BLaER1 (cell line): ENCODE data around the gene SMCHD1.
A peak's percentile ranks its signal among the peaks of the same experiment; 100 is the strongest.

ENCODE experiments used
- H3K27ac ChIP-seq: shearing (Covaris generic); formaldehyde crosslinking; 2 replicates; pipeline ENCODE4 v1.8.1; 2022
- H3K27me3 ChIP-seq: shearing (Covaris generic); formaldehyde crosslinking; 2 replicates; pipeline ENCODE4 v1.8.1; 2022
- H3K36me3 ChIP-seq: shearing (Covaris generic); formaldehyde crosslinking; 2 replicates; pipeline ENCODE4 v1.8.1; 2022
- H3K4me1 ChIP-seq: shearing (Covaris generic); formaldehyde crosslinking; 2 replicates; pipeline ENCODE4 v1.8.1; 2022
- H3K4me2 ChIP-seq: shearing (Covaris generic); formaldehyde crosslinking; 2 replicates; pipeline ENCODE4 v1.8.1; 2022
- H3K4me3 ChIP-seq: shearing (Covaris generic); formaldehyde crosslinking; 2 replicates; pipeline ENCODE4 v1.8.1; 2022
- H3K9ac ChIP-seq: shearing (Covaris generic); formaldehyde crosslinking; 2 replicates; pipeline ENCODE4 v1.8.1; 2022
- H3K9me3 ChIP-seq: shearing (Covaris generic); formaldehyde crosslinking; 2 replicates; pipeline ENCODE4 v1.8.1; 2022
- H4K20me1 ChIP-seq: shearing (Covaris generic); formaldehyde crosslinking; 2 replicates; pipeline ENCODE4 v1.8.1; 2022
- Cebpa-rat ChIP-seq: shearing (Covaris generic); IDR thresholded peaks from 2 replicates; pipeline ENCODE4 v1.8.1; 2022

SMCHD1 gene

GRCh38 chr18:2655178-2655953 lies at the start of gene SMCHD1:
Gene SMCHD1 (plus strand): TSS chr18:2655726. CDS start chr18:2656076, 350 bp downstream.
- H3K9ac ChIP-seq, result peak within 1 kb of the TSS; percentile 96
- H3K4me2 ChIP-seq, result peak within 1 kb of the TSS; percentile 88
- H3K36me3 ChIP-seq, result peaks cover 13% of the 10 kb centered on the region; the same call in 1 of the 2 replicates
- H3K27ac ChIP-seq, result peak within 1 kb of the TSS; percentile 95
- no peaks in the 10 kb centered on the region for H3K27me3 ChIP-seq
- H3K4me1 ChIP-seq, result peaks cover 26% of the 10 kb centered on the region
- peaks cover 46% of the 10 kb centered on the region for H4K20me1 ChIP-seq
- H3K4me3 ChIP-seq, result peak within 1 kb of the TSS; percentile 83
- no peak for TF ChIP-seq Cebpa-rat
- H3K9me3 ChIP-seq, result peaks cover 6% of the 10 kb centered on the region

GRCh38 chr18:2606335-2606734 lies 49.2 kb upstream of the SMCHD1 start:
- H3K9me3 ChIP-seq, result no peaks in the 10 kb centered on the region
- H4K20me1 ChIP-seq, result no peaks in the 10 kb centered on the region
- H3K4me2 ChIP-seq, result no peak overlapping the region
- H3K36me3 ChIP-seq, result peaks cover 68% of the 10 kb centered on the region
- no peak overlapping the region for H3K4me3 ChIP-seq
- H3K9ac ChIP-seq, result no peak overlapping the region
- TF ChIP-seq Cebpa-rat, result no peak
- H3K4me1 ChIP-seq, result peaks cover 16% of the 10 kb centered on the region
- no peaks in the 10 kb centered on the region for H3K27me3 ChIP-seq
- H3K27ac ChIP-seq, result no peak overlapping the region; the same call in 1 of the 2 replicates

GRCh38 chr18:2609604-2610003 lies 45.9 kb upstream of the SMCHD1 start:
- TF ChIP-seq Cebpa-rat, result no peak
- H3K36me3 ChIP-seq, result peaks cover 70% of the 10 kb centered on the region
- H4K20me1 ChIP-seq, result no peaks in the 10 kb centered on the region

GRCh38 chr18:2610549-2610948 lies 45.0 kb upstream of the SMCHD1 start:
- TF ChIP-seq Cebpa-rat, result no peak
- H3K36me3 ChIP-seq, result peaks cover 77% of the 10 kb centered on the region
- H3K27ac ChIP-seq, result no peak overlapping the region
- no peak overlapping the region for H3K4me2 ChIP-seq
- no peaks in the 10 kb centered on the region for H3K27me3 ChIP-seq
- H3K9me3 ChIP-seq, result no peaks in the 10 kb centered on the region
- H4K20me1 ChIP-seq, result no peaks in the 10 kb centered on the region
- H3K9ac ChIP-seq, result no peak overlapping the region
- H3K4me3 ChIP-seq, result no peak overlapping the region
- peaks cover 2% of the 10 kb centered on the region; the same call in 1 of the 2 replicates for H3K4me1 ChIP-seq

More at GRCh38 chr18:2609604-2610003, 45.9 kb upstream of the SMCHD1 start:
- Histone ChIP-seq H3K27me3 (no peaks in the 10 kb centered on the region), H3K27ac (no peak overlapping the region), H3K9me3 (no peaks in the 10 kb centered on the region), H3K4me2 (no peak overlapping the region), H3K4me3 (no peak overlapping the region), H3K4me1 (peaks cover 12% of the 10 kb centered on the region), H3K9ac (no peak overlapping the region)

- H3K27ac ChIP-seq, result no peak overlapping the region
- no peak overlapping the region for H3K9ac ChIP-seq
- no peaks in the 10 kb centered on the region for H3K9me3 ChIP-seq
- H3K27me3 ChIP-seq, result no peaks in the 10 kb centered on the region
- H3K4me3 ChIP-seq, result no peak overlapping the region
- TF ChIP-seq Cebpa-rat, result no peak
- H4K20me1 ChIP-seq, result no peaks in the 10 kb centered on the region
- H3K4me1 ChIP-seq, result no peaks in the 10 kb centered on the region
- no peak overlapping the region for H3K4me2 ChIP-seq
- H3K36me3 ChIP-seq, result peaks cover 93% of the 10 kb centered on the region
Observed at GRCh38 chr18:2612996-2613395, 42.5 kb upstream of the SMCHD1 start.

GRCh38 chr18:2617401-2617998 lies 38.0 kb upstream of the SMCHD1 start:
- Histone ChIP-seq H3K27me3 (no peaks in the 10 kb centered on the region), H3K4me1 (no peaks in the 10 kb centered on the region), H3K4me3 (no peak overlapping the region), H3K9ac (no peak overlapping the region), H3K4me2 (no peak overlapping the region), H4K20me1 (no peaks in the 10 kb centered on the region), H3K9me3 (no peaks in the 10 kb centered on the region), H3K27ac (no peak overlapping the region), H3K36me3 (peaks cover 51% of the 10 kb centered on the region)
- TF ChIP-seq Cebpa-rat, result no peak

GRCh38 chr18:2618009-2618408 lies 37.5 kb upstream of the SMCHD1 start:
- no peak overlapping the region for H3K4me3 ChIP-seq
- no peaks in the 10 kb centered on the region for H3K9me3 ChIP-seq
- no peaks in the 10 kb centered on the region for H4K20me1 ChIP-seq
- no peak overlapping the region for H3K9ac ChIP-seq
- no peaks in the 10 kb centered on the region for H3K27me3 ChIP-seq
- H3K4me2 ChIP-seq, result no peak overlapping the region
- H3K36me3 ChIP-seq, result peaks cover 46% of the 10 kb centered on the region
- H3K4me1 ChIP-seq, result no peaks in the 10 kb centered on the region
- H3K27ac ChIP-seq, result no peak overlapping the region
- no peak for TF ChIP-seq Cebpa-rat

- Histone ChIP-seq H3K27ac (no peak overlapping the region), H3K9ac (no peak overlapping the region), H3K36me3 (no peaks in the 10 kb centered on the region), H3K27me3 (no peaks in the 10 kb centered on the region), H3K4me2 (no peak overlapping the region), H4K20me1 (no peaks in the 10 kb centered on the region), H3K4me1 (no peaks in the 10 kb centered on the region), H3K9me3 (no peaks in the 10 kb centered on the region), H3K4me3 (no peak overlapping the region)
- no peak for TF ChIP-seq Cebpa-rat
Observed at GRCh38 chr18:2625217-2625616, 30.3 kb upstream of the SMCHD1 start.

- no peak overlapping the region for H3K4me2 ChIP-seq
- H4K20me1 ChIP-seq, result no peaks in the 10 kb centered on the region
Observed at GRCh38 chr18:2627821-2628276, 27.7 kb upstream of the SMCHD1 start.

GRCh38 chr18:2629003-2629402 lies 26.5 kb upstream of the SMCHD1 start:
- Histone ChIP-seq H3K9me3 (no peaks in the 10 kb centered on the region; the same call in 1 of the 2 replicates), H3K27me3 (no peaks in the 10 kb centered on the region), H3K4me1 (no peaks in the 10 kb centered on the region), H3K9ac (no peak overlapping the region), H3K36me3 (no peaks in the 10 kb centered on the region), H4K20me1 (no peaks in the 10 kb centered on the region), H3K4me2 (no peak overlapping the region), H3K27ac (no peak overlapping the region), H3K4me3 (no peak overlapping the region)
- no peak for TF ChIP-seq Cebpa-rat

More at GRCh38 chr18:2627821-2628276, 27.7 kb upstream of the SMCHD1 start:
- H3K27ac ChIP-seq, result no peak overlapping the region
- no peak overlapping the region for H3K9ac ChIP-seq
- no peaks in the 10 kb centered on the region for H3K36me3 ChIP-seq
- H3K4me3 ChIP-seq, result no peak overlapping the region
- TF ChIP-seq Cebpa-rat, result no peak
- H3K9me3 ChIP-seq, result no peaks in the 10 kb centered on the region
- H3K4me1 ChIP-seq, result no peaks in the 10 kb centered on the region
- no peaks in the 10 kb centered on the region for H3K27me3 ChIP-seq
